Renal cortex interstitium (tissue), 11 donors: Measurements from ENCODE around the gene MAPK8IP2. TPM values are rescaled to one million over a fixed set of nuclear protein-coding genes. Genes with fewer than 3 reads are reported as not detected.
"Not testable (repeated sequence)": the region's sequence is repeated elsewhere in the genome, so short reads cannot be mapped to it uniquely, and the experiment has no call there.

Source experiments
- DNase-seq, 11 donors: peaks; one replicate each; pipeline ENCODE4 v3.0.0-alpha.2; 2013; ENCODE audit warnings: low read depth in 9 of 11, low spot score in 4 of 11; ENCODE audit errors: extremely low read depth in 1 of 11
- polyA plus RNA-seq, 3 donors: library from polyadenylated mRNA; unstranded; fragments of 120-200 nt; gene quantifications; one replicate each; pipeline ENCODE4 v1.2.1, GENCODE V29; 2013; ENCODE audit not compliant: insufficient read length in 3 of 3

MAPK8IP2 gene
- polyA plus RNA-seq, 3 donors = 0.78 to 1.0 (median 0.98) TPM

GRCh38 chr22:50608058-50608840 is 7.7 kb downstream of the MAPK8IP2 start:
- not testable (repeated sequence) for DNase-seq

DNA sequence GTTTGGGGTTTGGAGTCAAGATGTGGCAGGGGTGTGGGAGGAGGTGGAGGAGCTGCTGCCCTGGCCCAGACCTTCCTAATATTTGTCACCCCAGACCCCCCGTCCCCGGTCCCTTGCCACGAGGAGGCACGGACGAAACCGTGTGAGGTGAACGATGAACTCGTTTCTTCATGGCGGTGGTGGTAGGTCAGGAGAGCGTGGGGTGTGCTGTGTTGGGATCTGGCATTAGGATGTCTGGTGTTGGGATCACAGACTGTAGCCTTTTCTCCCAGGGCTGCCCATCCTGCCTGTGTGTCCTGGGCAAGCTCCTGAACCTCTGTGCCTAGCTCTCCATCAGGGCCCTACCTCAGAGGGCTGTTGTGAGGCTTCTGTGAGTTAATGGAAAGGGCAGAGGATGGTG is 8.4 kb downstream of the MAPK8IP2 start:
- DNase-seq = no peak

DNA sequence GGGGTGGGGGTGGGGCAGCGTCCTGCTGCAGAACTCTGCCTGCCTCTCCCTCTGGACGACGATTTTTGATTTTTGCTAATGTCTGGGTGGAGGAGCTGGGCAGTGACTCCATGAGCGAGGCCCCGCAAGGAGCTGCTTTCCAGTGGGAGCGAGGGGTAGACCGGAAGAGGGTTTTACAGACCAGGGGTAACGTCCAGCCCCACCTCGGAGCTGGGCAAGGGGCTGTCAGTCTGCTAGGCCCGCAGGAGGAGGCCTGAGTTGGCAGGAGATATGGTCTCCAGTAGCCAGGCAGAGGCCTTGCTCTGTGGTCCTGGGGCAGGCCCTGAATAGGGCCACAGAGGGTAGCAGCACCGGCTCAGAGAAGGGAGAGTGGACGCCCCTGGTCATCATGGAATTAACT is 9.0 kb downstream of the MAPK8IP2 start:
- DNase-seq = no peak

- no peak for DNase-seq
Measured at GRCh38 chr22:50610041-50610451, 9.5 kb downstream of the MAPK8IP2 start.

DNA sequence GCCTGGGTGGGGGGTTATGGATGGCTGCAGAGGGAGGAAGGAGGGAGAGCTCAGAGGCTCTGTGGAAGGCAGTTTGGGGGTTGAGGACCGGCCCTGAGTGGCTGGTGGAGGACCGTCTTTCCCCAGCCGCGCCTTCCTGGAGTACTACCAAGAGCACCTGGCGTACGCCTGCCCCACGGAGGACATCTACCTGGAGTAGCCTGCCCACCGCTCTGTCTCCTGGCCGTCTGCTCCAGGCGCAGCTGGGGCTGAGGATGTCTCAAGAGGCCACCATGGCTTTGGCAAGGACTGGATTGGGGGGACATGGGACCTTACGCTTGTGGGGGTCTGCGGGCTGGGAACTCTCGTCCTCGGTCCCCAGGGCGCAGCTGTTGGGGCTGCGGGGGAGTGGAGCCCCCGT is 10.0 kb downstream of the MAPK8IP2 start:
- DNase-seq = no peak

DNA sequence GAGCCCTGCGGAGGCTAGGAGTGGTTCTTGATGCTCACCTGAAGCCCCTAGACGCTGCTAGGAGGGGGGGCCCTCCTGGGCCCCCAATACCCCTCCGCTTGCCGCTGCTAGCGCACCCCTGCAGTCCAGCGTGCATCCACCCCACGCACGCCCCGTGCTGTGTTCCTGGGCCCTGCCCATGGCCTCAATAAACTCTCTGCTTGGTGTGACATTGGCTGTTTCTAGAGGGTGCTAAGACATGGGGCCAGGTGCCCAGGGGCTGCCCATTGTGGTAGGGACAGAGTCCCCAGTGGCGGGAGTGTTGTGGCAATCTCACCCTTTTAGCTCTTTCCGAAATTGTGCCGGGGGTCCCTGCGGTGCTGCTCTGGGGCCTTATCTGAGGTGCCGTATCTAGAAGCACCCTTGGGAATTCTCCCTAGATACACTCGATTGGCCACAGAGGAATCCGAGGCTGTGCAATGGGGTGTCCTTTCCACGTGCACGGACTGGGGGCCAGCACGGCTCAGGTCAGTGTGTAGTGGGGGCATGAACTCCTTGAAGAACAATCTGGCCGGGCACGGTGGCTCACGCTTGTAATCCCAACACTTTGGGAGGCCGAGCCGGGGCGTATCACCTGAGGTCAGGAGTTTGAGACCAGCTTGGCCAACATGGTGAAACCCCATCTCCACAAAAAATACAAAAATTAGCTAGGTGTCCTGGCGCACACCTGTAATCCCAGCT is 10.9 kb downstream of the MAPK8IP2 start:
- DNase-seq = no peak

GRCh38 chr22:50612168-50612527 is 11.6 kb downstream of the MAPK8IP2 start:
- no peak for DNase-seq

GRCh38 chr22:50612528-50613221 is 12.1 kb downstream of the MAPK8IP2 start:
- no peak for DNase-seq

- no peak for DNase-seq
Measured at GRCh38 chr22:50613291-50613981, 12.8 kb downstream of the MAPK8IP2 start.

DNA sequence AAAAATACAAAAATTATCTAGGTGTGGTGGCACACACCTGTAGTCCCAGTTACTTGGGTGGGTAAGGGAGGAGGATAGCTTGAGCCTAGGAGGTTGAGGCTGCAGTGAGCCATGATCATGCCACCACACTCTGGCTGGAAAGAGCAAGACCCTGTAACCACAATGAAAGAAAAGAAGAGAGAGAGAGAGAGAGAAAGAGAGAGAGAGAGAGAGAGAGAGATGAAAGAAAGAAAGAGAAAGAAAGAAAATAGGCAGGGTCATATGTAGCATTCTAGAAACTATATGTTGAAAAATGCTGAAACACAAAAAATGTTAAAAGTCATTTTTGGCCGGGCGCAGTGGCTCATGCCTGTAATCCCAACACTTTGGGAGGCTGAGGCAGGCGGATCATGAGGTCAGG is 13.7 kb downstream of the MAPK8IP2 start:
- DNase-seq = not testable (repeated sequence)

DNA sequence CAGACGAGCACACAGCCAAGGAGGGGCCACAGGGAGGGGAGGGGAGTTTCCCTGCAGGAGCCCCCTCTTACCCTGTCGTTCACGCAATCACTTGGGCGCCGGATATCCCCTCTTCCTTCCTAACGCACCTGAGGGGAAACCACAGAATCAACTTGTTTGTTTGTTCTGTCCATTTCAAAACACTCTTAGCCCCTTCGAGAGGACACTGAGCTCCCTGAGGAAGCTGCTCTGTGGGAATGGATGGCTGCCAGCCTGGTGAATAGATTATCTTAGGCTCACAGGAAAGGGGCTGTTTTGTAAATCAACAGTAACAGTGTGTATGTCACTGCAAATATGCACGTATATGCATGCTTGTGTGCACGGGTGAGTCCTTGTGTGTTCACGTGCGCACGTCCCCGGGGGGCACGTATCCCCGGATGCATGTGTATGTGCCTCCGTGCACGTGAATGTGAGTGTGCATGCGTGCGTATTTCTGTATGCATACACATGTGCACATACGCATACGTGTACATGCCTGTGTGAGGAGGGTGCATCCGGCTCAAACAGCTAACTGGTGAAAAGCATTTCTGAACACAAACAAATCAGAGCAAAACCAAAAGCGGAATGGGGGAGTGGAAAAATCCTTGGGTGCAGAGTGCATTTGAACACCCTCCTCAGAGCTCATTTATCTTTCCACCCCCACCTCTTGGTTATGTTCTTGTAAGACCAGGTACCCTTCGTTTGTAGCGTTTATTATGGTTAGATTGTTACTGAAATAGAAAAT is 20.2 kb downstream of the MAPK8IP2 start:
- DNase-seq = peak in 1 of 11 donors; percentile 79

DNA sequence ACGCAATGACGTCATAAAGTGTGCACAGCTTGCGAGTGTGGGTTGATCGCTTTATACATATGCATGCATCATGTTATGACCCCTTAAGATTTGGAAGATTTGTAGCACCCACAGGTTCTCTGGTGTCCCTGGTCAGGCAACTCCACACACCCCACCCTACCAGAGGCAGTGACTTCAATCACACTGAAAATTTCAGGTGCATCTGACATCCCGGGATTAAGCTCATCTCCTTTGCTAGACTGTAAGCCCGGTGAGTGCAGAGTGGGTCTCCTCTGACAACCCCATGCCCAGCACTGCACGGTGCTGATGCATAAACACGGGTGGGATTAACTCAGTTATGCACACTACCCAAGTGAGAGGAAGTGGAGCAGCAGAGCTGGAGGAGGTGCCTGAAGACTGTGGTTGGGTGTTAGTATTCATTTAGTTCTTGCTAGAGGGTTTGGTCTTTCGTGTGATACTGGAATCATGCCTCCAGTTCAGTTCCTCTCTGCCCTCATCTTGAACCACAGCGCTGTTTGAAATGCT is 20.8 kb downstream of the MAPK8IP2 start:
- no peak for DNase-seq

DNA sequence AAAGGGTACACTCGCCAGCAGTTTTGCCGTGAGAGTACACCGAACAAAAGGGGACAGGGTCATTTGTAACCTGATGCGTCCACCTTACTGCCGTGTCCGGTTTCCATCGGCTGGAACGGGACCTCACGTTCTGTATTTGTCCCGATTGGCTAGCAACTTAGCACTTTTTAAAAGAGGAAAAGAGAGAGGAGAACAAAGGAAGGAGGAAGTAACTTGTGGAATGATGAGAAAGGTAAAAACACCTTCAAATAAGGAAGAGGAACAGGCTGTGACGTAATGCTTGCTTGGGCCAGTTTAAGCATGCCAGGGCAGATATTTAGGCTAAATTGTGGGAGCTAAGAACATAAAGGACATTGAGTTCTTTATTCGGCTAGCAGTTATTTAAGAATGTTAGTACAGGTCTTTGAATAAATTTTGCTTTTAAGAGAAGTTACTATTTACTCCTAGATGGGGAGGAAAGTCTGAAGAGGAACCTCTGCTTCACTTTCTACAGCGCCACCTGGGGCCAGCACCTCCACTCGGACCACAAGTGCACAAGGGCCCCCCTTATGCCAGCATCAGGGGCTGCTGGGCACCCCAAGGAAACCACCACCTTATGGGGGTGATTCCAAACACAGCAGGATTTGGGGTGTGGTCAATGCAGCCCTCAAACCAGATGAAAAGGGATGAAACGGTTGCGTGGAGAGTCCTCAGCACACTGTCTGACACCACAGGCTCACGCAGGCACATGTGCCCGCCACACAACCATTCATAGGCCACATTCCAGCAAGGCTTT is 21.5 kb downstream of the MAPK8IP2 start:
- DNase-seq = no peak

- DNase-seq = no peak
Measured at GRCh38 chr22:50622723-50623327, 22.2 kb downstream of the MAPK8IP2 start.

- no peak for DNase-seq
Measured at GRCh38 chr22:50624347-50625130, 23.9 kb downstream of the MAPK8IP2 start.

GRCh38 chr22:50625131-50625567 is 24.6 kb downstream of the MAPK8IP2 start:
- no peak for DNase-seq
